Measurements from ENCODE around the gene PGK1.
"Not testable (repeated sequence)": the region's sequence is repeated elsewhere in the genome, so short reads cannot be mapped to it uniquely, and the experiment has no call there.

The PGK1 gene

GRCh38 chrX:78116365-78116764, 12.3 kb downstream of the PGK1 start:
- DNase-seq (ENCODE audit: low read depth in 2 of 2) = no peak

DNA sequence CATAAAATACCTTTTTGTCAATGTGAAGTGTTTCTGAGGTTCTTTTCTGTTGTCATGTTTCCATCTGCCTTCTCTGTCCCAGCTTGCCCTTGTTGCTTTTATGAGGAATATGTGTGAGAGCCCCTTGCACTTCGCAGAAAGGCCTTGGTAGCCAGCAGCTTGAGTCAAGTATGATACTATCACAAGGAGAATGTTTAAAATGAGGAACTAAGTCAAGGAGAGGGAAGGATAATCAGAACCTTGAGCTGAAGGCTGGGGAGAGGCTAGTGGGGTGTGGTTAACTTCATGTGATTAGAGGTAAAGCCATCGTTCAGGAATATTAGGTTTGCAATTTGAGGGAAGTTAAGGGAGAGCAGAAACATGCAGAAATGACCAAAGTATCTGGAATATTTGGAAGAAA, 12.7 kb downstream of the PGK1 start:
- DNase-seq (ENCODE audit: low read depth in 2 of 2) = no peak

DNA sequence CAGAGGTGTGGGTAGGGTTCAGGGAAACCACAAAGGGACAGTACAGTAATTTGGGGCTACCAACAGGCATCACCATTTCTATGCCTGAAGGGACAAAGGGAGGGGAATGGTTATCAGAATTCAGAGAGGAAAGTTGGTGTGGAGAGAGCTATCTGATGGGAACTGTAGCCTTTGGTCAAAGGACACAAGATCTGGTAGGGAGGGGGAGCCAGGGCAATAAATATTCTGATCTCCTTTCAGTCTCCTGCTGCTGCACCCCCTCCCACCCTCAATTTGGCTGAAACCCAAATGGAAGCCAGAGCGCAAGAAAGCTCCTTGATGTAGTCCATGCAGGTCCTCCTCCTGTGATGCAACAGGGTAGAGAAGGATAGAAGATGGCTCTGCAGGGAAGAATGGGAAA, 14.6 kb downstream of the PGK1 start:
- DNase-seq (ENCODE audit: low read depth in 2 of 2) = no peak

GRCh38 chrX:78119521-78120227, 15.6 kb downstream of the PGK1 start:
- no peak for DNase-seq (ENCODE audit: low read depth in 2 of 2)

DNA sequence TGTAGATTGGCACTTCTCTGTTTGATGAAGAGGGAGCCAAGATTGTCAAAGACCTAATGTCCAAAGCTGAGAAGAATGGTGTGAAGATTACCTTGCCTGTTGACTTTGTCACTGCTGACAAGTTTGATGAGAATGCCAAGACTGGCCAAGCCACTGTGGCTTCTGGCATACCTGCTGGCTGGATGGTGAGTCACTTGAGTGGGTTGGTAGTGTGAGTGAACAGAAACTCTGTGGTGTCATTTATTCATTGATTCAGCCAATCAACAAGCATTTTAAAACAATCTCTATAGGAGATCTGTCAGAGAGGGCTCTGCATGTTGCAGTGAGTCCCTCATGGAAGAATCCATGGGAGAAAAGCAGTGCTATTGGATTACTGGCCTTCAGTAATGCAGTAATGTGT, 19.1 kb downstream of the PGK1 start:
- DNase-seq (ENCODE audit: low read depth in 2 of 2) = no peak

GRCh38 chrX:78124307-78124706, 20.3 kb downstream of the PGK1 start:
- no peak for DNase-seq (ENCODE audit: low read depth in 2 of 2)

DNA sequence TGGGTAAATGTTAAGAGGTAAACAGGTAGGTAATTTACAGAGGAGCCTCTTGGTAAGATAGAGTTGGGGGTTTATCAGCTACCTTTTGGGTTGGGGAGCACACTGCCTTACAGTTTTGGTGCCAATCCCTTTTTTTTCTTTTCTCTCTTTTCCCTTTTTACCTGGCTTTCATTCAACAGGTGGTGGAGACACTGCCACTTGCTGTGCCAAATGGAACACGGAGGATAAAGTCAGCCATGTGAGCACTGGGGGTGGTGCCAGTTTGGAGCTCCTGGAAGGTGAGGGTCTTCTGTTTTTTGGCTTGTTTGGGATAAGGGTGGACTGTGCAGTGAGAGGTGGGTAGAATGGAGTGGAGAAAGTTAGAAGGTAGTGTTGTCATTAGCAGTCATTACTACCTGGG, 21.1 kb downstream of the PGK1 start:
- no peak for DNase-seq (ENCODE audit: low read depth in 2 of 2)

DNA sequence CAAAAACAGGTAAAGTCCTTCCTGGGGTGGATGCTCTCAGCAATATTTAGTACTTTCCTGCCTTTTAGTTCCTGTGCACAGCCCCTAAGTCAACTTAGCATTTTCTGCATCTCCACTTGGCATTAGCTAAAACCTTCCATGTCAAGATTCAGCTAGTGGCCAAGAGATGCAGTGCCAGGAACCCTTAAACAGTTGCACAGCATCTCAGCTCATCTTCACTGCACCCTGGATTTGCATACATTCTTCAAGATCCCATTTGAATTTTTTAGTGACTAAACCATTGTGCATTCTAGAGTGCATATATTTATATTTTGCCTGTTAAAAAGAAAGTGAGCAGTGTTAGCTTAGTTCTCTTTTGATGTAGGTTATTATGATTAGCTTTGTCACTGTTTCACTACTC, 21.7 kb downstream of the PGK1 start:
- not testable (repeated sequence) for DNase-seq (ENCODE audit: low read depth in 2 of 2)

DNA sequence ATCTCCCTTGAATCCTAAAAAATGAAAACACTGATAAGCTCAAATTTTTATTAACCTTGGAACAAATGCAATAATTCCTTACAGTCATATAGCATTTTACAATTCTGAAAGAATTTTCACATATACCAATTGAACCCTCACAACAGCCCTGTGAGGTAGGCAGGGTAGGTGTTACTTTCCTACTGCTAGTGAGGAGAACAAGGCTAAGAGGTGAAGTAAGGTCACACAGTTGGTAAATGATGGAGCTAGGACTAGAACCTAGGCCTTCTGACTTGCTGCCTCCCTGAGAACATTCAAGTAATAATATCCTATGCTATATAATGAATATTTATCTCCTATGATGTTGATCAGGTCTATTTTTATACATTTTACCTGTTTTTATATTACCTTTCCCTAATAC, 25.7 kb downstream of the PGK1 start:
- DNase-seq (ENCODE audit: low read depth in 2 of 2) = no peak

DNA sequence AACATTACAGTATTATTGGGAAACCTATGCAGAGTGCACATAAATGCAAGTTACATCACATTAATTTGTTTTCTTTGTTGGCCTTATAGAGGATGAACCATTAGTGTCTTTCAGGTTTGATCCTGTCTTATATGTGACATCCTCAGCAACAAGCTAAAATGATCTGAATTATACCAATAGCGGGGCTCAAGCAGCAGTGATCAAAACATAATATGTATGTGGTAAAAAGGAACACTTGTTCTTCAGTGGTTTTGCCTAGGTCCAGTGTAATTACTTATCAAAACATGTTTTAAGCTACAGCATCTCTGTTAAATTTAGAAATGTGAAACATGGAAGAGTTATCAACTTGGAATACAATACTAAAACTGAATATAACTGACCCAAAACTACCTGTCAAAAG, 26.3 kb downstream of the PGK1 start:
- no peak for DNase-seq (ENCODE audit: low read depth in 2 of 2)

DNA sequence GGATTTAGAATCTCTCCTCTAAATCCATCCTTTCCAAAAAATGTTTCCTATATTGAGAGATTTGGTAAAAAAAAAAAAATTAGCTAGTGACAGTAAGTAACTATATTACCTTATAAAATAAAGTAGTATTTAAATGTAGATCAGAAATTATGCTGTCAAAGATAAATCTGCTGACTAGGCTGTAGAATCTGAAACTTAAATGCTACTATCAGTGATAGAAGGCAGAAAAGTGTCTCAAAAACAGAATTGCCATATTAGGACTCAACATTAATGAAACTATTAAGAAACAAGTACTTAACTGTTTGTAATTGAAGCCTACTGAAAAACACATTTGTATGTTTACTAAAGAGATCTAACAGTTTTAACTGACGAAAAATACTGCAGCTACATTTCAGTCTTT, 27.1 kb downstream of the PGK1 start:
- no peak for DNase-seq (ENCODE audit: low read depth in 2 of 2)

GRCh38 chrX:78133238-78133960, 29.4 kb downstream of the PGK1 start:
- no peak for DNase-seq (ENCODE audit: low read depth in 2 of 2)

DNA sequence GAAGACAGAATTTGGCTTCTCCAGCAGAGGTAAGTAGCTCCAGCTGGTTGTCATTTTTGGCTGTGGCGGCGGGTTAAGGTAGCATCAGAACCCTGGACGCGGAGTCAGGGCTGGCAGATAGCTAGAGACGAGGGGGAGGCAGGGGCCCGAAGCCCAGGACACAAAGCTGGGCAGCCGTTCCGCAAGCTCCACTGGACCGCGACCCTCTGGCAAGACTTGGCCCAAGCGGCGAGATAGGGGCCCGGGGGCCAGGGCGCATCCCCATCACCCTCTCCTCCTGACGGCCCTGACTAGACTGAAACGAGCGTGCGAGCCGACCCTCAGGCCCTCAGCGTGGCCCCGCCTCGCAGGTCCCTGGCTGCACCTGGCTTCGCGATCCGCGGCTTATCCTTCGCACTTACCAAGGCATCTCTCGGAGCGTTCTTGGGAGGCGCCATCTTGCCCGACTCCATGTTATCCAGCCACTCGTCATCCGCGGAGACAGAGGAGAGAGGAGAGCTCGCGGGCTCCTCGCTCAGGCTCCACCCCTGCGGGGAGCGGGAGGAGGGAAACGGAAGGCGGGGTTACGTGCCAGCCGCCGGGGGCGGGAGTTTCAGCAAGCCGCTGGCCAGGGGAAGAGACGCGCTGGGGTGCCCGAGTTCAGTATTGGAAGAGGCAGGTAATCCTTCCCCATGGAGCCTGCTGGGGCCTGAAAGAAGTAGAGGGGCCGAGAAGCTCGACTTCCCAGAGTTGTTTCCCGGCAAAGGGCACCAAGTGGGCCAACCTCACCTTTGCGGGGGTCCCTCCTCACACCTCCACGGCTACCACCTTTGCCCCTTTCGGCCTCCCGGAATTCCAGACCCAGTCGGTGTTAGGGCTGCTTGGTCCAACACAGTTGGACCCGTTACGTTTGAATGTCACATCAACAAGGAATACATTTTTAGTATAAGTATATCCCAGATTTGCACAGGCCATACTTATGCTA, 35.4 kb downstream of the PGK1 start, which contains the start of gene TAF9B:
TAF9B (minus strand) TSS at position 491 of the 964 bp plus-strand sequence; CDS start at position 452, 39 bp downstream.
- DNase-seq (ENCODE audit: low read depth in 2 of 2) = peak; percentile 56 to 65

DNA sequence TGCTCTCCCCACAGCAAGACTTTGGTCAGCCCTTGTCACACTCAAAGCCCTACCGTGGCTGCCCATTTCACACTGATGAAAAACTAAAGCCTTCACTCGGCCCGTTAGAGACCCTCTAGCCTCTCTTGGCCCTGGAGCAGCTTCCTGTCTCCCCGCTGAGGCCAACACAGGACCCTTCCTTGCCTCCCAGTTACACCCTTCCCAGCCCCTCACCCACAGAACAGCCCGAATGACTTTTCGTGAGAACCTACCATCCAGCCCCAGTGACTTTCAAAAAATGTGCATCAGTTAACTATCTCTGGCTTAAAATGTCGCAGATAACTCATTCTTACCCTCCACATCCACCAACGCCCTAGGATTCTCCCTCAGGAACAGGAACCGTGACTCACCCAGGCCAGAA, 36.2 kb downstream of the PGK1 start:
- no peak for DNase-seq (ENCODE audit: low read depth in 2 of 2)

DNA sequence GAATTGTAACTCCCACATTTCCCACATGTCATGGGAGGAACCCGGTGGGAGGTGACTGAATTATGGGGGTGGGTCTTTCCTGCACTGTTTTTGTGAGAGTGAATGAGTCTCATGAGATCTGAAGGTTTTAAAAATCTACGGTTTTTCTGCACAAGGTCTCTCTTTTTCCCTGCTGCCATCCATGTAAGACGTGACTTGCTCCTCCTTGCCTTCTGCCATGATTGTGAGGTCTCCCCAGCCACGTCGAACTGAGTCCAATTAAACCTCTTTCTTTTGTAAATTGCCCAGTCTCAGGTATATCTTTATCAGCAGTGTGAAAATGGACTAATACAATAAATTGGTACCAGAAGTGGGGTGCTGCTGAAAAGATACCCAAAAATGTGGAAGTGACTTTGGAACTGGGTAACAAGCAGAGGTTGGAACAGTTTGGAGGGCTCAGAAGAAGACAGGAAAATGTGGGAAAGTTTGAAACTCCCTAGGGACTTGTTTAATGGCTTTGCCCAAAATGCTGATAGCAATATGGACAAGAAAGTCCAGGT, 43.0 kb downstream of the PGK1 start:
- DNase-seq (ENCODE audit: low read depth in 2 of 2) = not testable (repeated sequence)

GRCh38 chrX:78157373-78157772, 53.3 kb downstream of the PGK1 start:
- DNase-seq (ENCODE audit: low read depth in 2 of 2) = not testable (repeated sequence)

DNA sequence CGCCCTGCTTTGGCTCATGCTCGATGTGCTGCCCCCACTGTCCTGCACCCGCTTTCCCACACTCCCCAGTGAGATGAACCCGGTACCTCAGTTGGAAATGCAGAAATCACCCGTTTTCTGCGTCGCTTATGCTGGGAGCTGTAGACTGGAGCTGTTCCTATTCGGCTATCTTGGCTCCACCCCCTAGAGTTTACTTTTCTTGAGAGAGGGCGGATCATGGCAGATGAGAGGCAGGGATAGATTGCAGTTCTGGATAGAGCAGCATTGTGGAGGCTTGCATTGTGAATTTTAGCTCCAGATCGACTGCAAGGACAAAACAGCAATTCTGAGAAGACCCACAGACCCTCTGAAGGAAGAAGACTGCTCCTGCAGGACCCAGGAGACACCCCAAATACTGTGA, 53.8 kb downstream of the PGK1 start:
- not testable (repeated sequence) for DNase-seq (ENCODE audit: low read depth in 2 of 2)

DNA sequence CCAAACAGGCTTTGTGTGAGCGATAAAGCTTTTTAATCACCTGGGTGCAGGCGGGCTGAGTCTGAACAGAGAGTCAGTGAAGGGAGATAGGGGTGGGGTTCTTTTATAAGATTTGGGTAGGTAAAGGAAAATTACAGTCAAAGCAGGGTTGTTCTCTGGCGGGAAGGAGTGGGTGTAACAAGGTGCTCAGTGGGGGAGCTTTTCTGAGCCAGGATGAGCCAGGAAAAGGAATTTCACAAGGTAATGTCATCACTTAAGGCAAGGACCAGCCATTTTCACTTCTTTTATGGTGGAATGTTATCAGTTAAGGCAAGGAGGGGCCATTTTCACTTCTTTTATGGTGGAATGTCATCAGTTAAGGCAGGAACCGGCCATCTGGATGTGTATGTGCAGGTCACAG, 56.7 kb downstream of the PGK1 start:
- DNase-seq (ENCODE audit: low read depth in 2 of 2) = not testable (repeated sequence)

GRCh38 chrX:78163175-78163574, 59.1 kb downstream of the PGK1 start:
- not testable (repeated sequence) for DNase-seq (ENCODE audit: low read depth in 2 of 2)

DNA sequence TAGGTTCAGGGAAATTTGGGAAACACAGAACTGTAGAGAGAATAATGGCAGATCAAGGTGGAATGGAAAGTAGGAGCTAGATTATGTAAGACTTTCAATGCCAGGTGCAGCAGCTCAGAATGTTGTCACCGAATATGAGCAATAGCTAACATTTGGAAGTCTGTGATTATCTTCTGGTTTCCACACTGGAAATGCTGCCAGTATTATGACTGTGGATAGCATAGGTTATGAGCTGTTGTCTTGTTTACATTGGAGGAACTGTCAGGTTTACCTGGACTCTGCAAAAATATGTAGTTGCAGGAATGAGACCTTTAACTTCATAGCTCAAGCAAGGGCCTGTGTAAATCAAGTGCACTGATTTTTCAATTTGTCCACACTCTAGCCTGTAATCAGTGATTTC, 61.4 kb downstream of the PGK1 start:
- DNase-seq (ENCODE audit: low read depth in 2 of 2) = no peak

- no peak for DNase-seq (ENCODE audit: low read depth in 2 of 2)
Measured at GRCh38 chrX:78168065-78168464, 64.0 kb downstream of the PGK1 start.
